Cardiac muscle cell (in vitro differentiated cells and primary cell): ENCODE measurements around the gene AKR1C1. TPM values are rescaled to one million over a fixed set of nuclear protein-coding genes. Genes with fewer than 3 reads are reported as not detected.
"Not testable (repeated sequence)": the region's sequence is repeated elsewhere in the genome, so short reads cannot be mapped to it uniquely, and the experiment has no call there.

Experiments used
- DNase-seq, 2 donors: peaks; one replicate each; pipeline versions ENCODE4 v3.0.0 to v3.0.0-alpha.2; 2010 to 2017; ENCODE audit warnings: low read depth in 1 of 2, low spot score in 1 of 2
- H3K27ac ChIP-seq: fragments of 200-600 bp; sonication (generic); 2 replicates; pipeline ENCODE4 v1.5.1; 2016
- H3K27me3 ChIP-seq: fragments of 200-600 bp; sonication (generic); 2 replicates; pipeline ENCODE4 v1.6.0; 2016; ENCODE audit warnings: control low read depth
- H3K36me3 ChIP-seq: fragments of 200-600 bp; sonication (generic); 2 replicates; pipeline ENCODE4 v1.5.1; 2016; ENCODE audit warnings: control low read depth
- H3K4me1 ChIP-seq: fragments of 200-600 bp; sonication (generic); 2 replicates; pipeline ENCODE4 v1.8.1; 2017; ENCODE audit warnings: low read depth, mild to moderate bottlenecking, mixed run types
- H3K4me3 ChIP-seq: fragments of 200-600 bp; sonication (generic); 2 replicates; pipeline ENCODE4 v1.5.1; 2016; ENCODE audit warnings: mild to moderate bottlenecking
- H3K9me3 ChIP-seq: fragments of 200-600 bp; sonication (generic); 2 replicates; pipeline ENCODE4 v1.5.1; 2017; ENCODE audit warnings: low read depth, mild to moderate bottlenecking, control low read depth
- polyA plus RNA-seq: library from polyadenylated mRNA; unstranded; fragments of >200 nt; fragmentation: Nextera tagmentation; extraction: Ambion mirVana; gene quantifications from 2 replicates; pipeline ENCODE4 v1.2.1, GENCODE V29; 2016
- total RNA-seq: library from RNA; depleted of rRNA; stranded (reverse); fragments of >200 nt; gene quantifications from 2 replicates; pipeline ENCODE4 v1.2.3, GENCODE V29; 2016
- TF ChIP-seq, protein P1 (sequence below): IDR thresholded peaks from 2 replicates; pipeline ENCODE4 v1.5.1; 2012; ENCODE audit warnings: low read depth, mild to moderate bottlenecking, low read length

The AKR1C1 gene
- total and polyA plus RNA-seq, 2 experiments from 2014 or later = 16.2 to 22.5 TPM

DNA sequence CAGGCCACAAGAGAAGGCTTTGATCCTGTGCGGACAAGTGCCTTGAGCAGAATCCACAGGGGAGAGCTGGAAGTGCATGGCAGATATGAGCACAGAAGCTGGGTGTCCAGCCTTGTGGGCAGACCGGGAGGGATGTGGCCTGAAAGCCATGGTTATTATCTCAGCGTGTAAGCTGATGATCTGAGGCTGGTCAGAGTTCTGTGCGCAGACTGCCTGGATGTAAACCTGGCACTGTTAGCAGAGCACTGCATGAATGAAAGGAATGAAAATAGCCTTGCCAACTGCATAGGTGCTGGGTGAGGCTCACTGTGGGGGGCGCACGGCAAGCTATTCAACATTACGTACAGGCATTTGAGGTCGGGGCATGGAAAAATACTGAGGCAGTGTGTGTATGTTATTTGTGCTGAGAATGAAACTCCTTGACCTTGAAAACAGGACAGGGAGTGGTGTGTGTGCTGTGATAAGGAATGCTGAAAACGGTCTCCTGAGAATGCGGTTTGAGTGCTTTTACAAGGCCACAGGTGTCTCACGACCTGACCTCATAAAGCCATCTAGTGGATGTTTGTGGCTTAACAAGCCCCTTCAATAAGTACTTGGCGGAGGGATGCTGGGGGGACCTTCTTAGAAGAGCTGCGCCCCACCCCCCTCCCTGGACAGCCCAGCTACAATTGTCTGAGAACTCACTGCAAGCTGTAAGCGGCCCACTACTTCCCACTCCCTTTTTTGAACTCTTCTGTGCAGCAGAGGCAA, 18.7 kb downstream of the AKR1C1 start:
- Histone ChIP-seq H3K9me3 (no peaks in the 10 kb centered on the region), H3K4me3 (no peak overlapping the region), H3K36me3 (no peaks in the 10 kb centered on the region), H3K27ac (peak overlapping the region; percentile 76), H3K27me3 (no peaks in the 10 kb centered on the region), H3K4me1 (peaks cover 13% of the 10 kb centered on the region)
- TF ChIP-seq, protein P1, sequence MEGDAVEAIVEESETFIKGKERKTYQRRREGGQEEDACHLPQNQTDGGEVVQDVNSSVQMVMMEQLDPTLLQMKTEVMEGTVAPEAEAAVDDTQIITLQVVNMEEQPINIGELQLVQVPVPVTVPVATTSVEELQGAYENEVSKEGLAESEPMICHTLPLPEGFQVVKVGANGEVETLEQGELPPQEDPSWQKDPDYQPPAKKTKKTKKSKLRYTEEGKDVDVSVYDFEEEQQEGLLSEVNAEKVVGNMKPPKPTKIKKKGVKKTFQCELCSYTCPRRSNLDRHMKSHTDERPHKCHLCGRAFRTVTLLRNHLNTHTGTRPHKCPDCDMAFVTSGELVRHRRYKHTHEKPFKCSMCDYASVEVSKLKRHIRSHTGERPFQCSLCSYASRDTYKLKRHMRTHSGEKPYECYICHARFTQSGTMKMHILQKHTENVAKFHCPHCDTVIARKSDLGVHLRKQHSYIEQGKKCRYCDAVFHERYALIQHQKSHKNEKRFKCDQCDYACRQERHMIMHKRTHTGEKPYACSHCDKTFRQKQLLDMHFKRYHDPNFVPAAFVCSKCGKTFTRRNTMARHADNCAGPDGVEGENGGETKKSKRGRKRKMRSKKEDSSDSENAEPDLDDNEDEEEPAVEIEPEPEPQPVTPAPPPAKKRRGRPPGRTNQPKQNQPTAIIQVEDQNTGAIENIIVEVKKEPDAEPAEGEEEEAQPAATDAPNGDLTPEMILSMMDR = peak; percentile 56
- DNase-seq = peak; percentile 62 to 73

DNA sequence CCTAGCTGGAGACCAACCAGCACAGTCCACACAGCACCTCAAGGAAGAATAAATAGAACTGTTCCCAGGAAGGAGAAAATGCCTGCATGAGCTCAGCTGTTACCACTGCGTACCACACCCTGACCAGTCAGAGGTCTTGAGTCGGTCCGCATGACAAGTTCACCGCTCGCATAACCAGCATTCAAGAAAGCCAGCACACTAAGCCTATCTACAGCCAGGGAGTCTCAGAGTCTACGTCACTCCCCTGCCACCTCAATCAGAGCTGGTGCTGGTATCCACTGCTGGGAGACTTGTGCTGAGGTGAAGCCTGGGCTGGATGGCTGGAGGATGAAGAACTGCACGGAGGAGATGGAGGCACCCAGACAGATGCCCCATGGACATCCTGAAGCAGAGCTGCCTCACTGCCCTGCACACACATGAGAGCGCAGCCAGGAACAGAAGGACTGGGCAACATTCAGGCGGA, 19.6 kb downstream of the AKR1C1 start:
- TF ChIP-seq, protein P1 = no peak
- Histone ChIP-seq H3K27me3 (no peaks in the 10 kb centered on the region), H3K9me3 (no peaks in the 10 kb centered on the region), H3K36me3 (no peaks in the 10 kb centered on the region), H3K27ac (no peak overlapping the region), H3K4me3 (no peak overlapping the region), H3K4me1 (peaks cover 13% of the 10 kb centered on the region)
- DNase-seq = no peak

DNA sequence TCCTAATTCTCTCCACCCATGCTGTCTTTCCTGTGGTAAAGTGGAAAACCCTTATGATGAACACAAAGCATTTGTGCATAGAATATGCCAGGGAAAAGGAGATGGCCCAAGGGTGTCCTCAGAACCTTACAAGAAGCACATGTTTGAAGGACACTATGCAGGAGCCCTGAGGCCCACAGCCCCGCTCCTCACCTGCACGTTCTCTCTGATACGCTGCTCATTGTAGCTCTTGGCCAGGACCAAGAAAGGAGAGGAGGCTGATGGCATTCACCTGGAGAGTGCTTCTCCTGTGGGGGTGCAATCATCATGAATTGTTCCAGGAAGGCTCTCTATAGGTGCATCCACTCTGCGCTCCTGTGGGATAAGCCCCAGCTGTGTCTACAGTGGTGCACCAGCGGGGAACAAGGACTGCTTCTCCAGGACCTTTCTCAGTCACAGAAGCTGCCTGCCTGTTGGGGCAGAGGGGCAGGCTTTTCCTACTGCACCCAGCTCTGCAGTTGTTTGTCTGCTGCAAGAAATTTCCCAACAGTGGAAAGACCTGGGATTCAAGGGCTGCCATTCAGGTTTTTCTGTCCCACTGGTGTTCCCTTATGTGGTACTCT, 20.5 kb downstream of the AKR1C1 start:
- no peaks in the 10 kb centered on the region for H3K27me3 ChIP-seq
- no peak overlapping the region for H3K27ac ChIP-seq
- DNase-seq = no peak

DNA sequence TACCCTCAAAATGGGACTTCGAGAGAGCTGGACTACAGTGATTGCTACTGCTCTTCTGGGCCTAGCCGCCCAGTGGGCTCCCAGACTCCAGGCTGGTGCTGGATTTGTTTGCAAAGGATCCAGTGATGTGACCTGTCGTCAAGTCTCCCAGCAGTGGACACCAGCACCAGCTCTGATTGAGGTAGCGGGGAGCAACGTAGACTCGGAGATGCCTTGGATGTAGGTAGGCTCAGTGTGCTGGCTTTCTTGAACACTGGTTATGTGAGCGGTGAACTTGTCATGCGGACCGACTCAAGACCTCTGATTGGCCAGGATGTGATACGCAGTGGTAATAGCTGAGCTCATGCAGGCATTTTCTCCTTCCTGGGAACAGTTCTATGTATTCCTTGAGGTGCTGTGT, 21.0 kb downstream of the AKR1C1 start:
- H3K27ac ChIP-seq = no peak overlapping the region

More for the DNA sequence above, 20.5 kb downstream of the AKR1C1 start:
- Histone ChIP-seq H3K4me1 (peaks cover 13% of the 10 kb centered on the region), H3K4me3 (no peak overlapping the region), H3K9me3 (no peaks in the 10 kb centered on the region), H3K36me3 (no peaks in the 10 kb centered on the region)
- TF ChIP-seq, protein P1 = no peak

DNA sequence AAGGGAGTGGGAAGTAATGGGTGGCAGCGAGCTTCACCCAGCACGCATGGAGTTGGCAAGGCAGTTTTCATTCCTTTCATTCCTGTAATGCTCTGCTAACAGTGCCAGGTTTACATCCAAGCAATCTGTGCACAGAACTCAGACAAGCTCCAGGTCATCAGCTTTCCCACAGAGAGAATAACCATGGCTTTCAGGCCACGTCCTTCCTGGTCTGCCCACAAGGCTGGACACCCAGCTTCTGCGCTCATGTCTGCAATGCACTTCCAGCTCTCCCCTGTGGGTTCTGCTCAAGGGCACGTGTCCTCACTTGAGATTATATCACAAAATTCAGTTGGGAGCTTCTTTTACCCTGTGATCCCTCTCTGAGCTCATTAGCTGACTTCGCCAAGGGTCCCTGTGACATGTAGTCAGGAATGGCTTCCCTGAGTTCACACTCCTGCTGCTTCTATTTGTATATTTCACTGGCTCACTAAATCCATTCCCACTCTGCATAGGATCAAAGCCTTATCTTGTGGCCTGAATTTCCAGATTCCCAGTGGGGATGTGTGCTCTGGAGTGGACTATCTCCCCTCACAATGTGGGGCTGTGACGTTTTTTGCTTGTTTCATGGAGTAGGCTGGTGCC, 21.9 kb downstream of the AKR1C1 start:
- peaks cover 13% of the 10 kb centered on the region for H3K4me1 ChIP-seq
- H3K27me3 ChIP-seq = no peaks in the 10 kb centered on the region
- no peaks in the 10 kb centered on the region for H3K36me3 ChIP-seq
- no peaks in the 10 kb centered on the region for H3K9me3 ChIP-seq
- no peak overlapping the region for H3K4me3 ChIP-seq
- H3K27ac ChIP-seq = no peak overlapping the region
- DNase-seq = peak; percentile 1 to 36
- TF ChIP-seq, protein P1 = no peak

More for the DNA sequence above, 21.0 kb downstream of the AKR1C1 start:
- Histone ChIP-seq H3K27me3 (no peaks in the 10 kb centered on the region), H3K36me3 (no peaks in the 10 kb centered on the region), H3K4me3 (no peak overlapping the region), H3K4me1 (peaks cover 13% of the 10 kb centered on the region), H3K9me3 (no peaks in the 10 kb centered on the region)
- TF ChIP-seq, protein P1 = no peak
- peak in 1 of 2 donors; percentile 9 for DNase-seq

DNA sequence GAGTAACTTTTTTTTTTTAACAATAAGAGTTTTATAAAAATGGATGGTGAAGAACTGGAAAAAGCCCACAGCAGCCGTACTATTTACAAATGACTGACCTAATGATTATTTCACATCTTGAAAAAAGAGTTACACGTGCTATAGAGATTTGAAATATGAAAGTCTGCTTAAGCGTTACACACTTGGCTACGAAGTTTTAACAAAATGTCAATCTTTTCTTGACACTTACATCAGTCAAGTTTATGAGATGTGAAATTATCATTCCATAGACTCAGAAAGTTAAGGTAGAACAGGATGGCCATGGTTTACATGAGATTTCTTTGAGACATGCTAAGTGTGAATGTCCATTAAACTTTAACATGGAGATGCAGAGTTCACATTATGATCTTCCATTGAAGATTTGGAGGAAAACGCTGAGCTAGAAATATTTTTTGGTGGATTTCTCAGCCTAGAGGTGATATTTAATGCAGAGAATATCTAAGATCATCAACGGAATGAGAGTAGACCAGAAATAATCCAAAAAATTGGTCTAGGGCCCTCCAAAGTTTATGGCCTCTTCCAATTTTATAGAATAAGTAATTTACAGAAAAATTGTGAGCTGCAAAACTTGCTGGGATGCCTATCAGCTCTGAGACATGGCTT, 24.9 kb downstream of the AKR1C1 start:
- H3K27me3 ChIP-seq, H3K27ac ChIP-seq: not testable (repeated sequence)

More for the DNA sequence above, 24.9 kb downstream of the AKR1C1 start:
- not testable (repeated sequence) for H3K4me1 ChIP-seq, H3K4me3 ChIP-seq, DNase-seq, H3K9me3 ChIP-seq, H3K36me3 ChIP-seq
